HUES64 (cell line): Measurements from ENCODE around the gene FBLN2.
"Not testable (repeated sequence)": the region's sequence is repeated elsewhere in the genome, so short reads cannot be mapped to it uniquely, and the experiment has no call there.

Experiments used
- H3K27ac ChIP-seq: 2 replicates; pipeline ENCODE4 v1.7.0; 2013; ENCODE audit warnings: low read depth, low read length, inconsistent platforms
- H3K27me3 ChIP-seq: 2 replicates; pipeline ENCODE4 v1.6.1; 2013; ENCODE audit warnings: mild to moderate bottlenecking, low read length; ENCODE audit not compliant: insufficient read depth
- H3K36me3 ChIP-seq: 2 replicates; pipeline ENCODE4 v1.6.1; 2013; ENCODE audit warnings: mild to moderate bottlenecking, low read length; ENCODE audit not compliant: insufficient read depth
- H3K4me1 ChIP-seq: 2 replicates; pipeline ENCODE4 v1.6.1; 2013; ENCODE audit warnings: mild to moderate bottlenecking, low read length, moderate library complexity; ENCODE audit not compliant: insufficient read depth
- H3K4me3 ChIP-seq: 2 replicates; pipeline ENCODE4 v1.5.1; 2013; ENCODE audit warnings: mild to moderate bottlenecking, low read length, moderate library complexity
- H3K9ac ChIP-seq: 2 replicates; pipeline ENCODE4 v1.6.1; 2013; ENCODE audit warnings: mild to moderate bottlenecking, low read depth, low read length
- H3K9me3 ChIP-seq: 2 replicates; pipeline ENCODE4 v1.6.1; 2013; ENCODE audit warnings: low read depth, low read length; ENCODE audit not compliant: insufficient read depth
- WGBS: fragments of 150-250, 120-280 bp; methylation state at CpG from one replicate; pipeline ENCODE4 v1.1.7; 2013; ENCODE audit warnings: missing lambda C conversion rate; 5-methylcytosine and 5-hydroxymethylcytosine counted together

Gene FBLN2

GRCh38 chr3:13515786-13516759, 32.9 kb upstream of the FBLN2 start:
- H3K4me1 ChIP-seq = 0 out of 2 replicates have a peak, but pooled peaks cover 3% of the 10 kb centered on the region
- no peak overlapping the region for H3K9ac ChIP-seq
- WGBS = 89% methylated on average over 26 of the region's 26 CpGs
- no peaks in the 10 kb centered on the region for H3K36me3 ChIP-seq
- H3K27me3 ChIP-seq = no peaks in the 10 kb centered on the region
- no peak overlapping the region for H3K27ac ChIP-seq
- H3K9me3 ChIP-seq = no peaks in the 10 kb centered on the region
- H3K4me3 ChIP-seq = no peak overlapping the region

GRCh38 chr3:13516760-13517135, 32.2 kb upstream of the FBLN2 start:
- Histone ChIP-seq H3K9me3 (peaks cover 3% of the 10 kb centered on the region; the same call in 1 of the 2 replicates), H3K4me1 (0 out of 2 replicates have a peak, but pooled peaks cover 3% of the 10 kb centered on the region), H3K4me3 (no peak overlapping the region), H3K27me3 (no peaks in the 10 kb centered on the region), H3K27ac (no peak overlapping the region), H3K36me3 (no peaks in the 10 kb centered on the region), H3K9ac (no peak overlapping the region)
- 98% methylated on average over 9 of the region's 9 CpGs for WGBS

GRCh38 chr3:13517253-13517977, 31.5 kb upstream of the FBLN2 start:
- 88% methylated on average over 18 of the region's 18 CpGs for whole genome bisulfite sequencing
- Histone ChIP-seq H3K4me3 (no peak overlapping the region), H3K9me3 (peaks cover 6% of the 10 kb centered on the region), H3K9ac (no peak overlapping the region), H3K36me3 (no peaks in the 10 kb centered on the region), H3K27ac (no peak overlapping the region), H3K27me3 (no peaks in the 10 kb centered on the region), H3K4me1 (0 out of 2 replicates have a peak, but pooled peaks cover 3% of the 10 kb centered on the region)

GRCh38 chr3:13518516-13518953, 30.4 kb upstream of the FBLN2 start:
- Histone ChIP-seq H3K27ac (no peak overlapping the region), H3K9me3 (peaks cover 6% of the 10 kb centered on the region), H3K9ac (no peak overlapping the region), H3K4me1 (0 out of 2 replicates have a peak, but pooled peaks cover 3% of the 10 kb centered on the region), H3K36me3 (no peaks in the 10 kb centered on the region), H3K4me3 (no peak overlapping the region), H3K27me3 (no peaks in the 10 kb centered on the region)
- WGBS = 95% methylated on average over 15 of the region's 15 CpGs

GRCh38 chr3:13519006-13519791, 29.7 kb upstream of the FBLN2 start:
- Histone ChIP-seq H3K27ac (no peak overlapping the region), H3K4me3 (no peak overlapping the region), H3K4me1 (0 out of 2 replicates have a peak, but pooled peaks cover 3% of the 10 kb centered on the region), H3K9ac (no peak overlapping the region), H3K27me3 (no peaks in the 10 kb centered on the region), H3K9me3 (peaks cover 6% of the 10 kb centered on the region), H3K36me3 (no peaks in the 10 kb centered on the region)
- 88% methylated on average over 19 of the region's 19 CpGs for WGBS

- H3K27me3 ChIP-seq = no peaks in the 10 kb centered on the region
- H3K4me1 ChIP-seq = peaks cover 6% of the 10 kb centered on the region; the same call in 1 of the 2 replicates
- no peak overlapping the region for H3K27ac ChIP-seq
- WGBS = 91% methylated on average over 9 of the region's 9 CpGs
- no peak overlapping the region for H3K9ac ChIP-seq
- H3K9me3 ChIP-seq = peaks cover 6% of the 10 kb centered on the region
- no peaks in the 10 kb centered on the region for H3K36me3 ChIP-seq
- H3K4me3 ChIP-seq = no peak overlapping the region
Measured at GRCh38 chr3:13520326-13520880, 28.5 kb upstream of the FBLN2 start.

GRCh38 chr3:13521309-13521708, 27.6 kb upstream of the FBLN2 start:
- WGBS = 61% methylated on average over 6 of the region's 6 CpGs
- Histone ChIP-seq H3K36me3 (no peaks in the 10 kb centered on the region), H3K4me1 (peaks cover 15% of the 10 kb centered on the region; the same call in 1 of the 2 replicates), H3K27ac (no peak overlapping the region), H3K9ac (no peak overlapping the region), H3K9me3 (peaks cover 6% of the 10 kb centered on the region), H3K4me3 (no peak overlapping the region), H3K27me3 (no peaks in the 10 kb centered on the region)

GRCh38 chr3:13521749-13522148, 27.2 kb upstream of the FBLN2 start:
- H3K27me3 ChIP-seq, H3K9ac ChIP-seq, H3K36me3 ChIP-seq, H3K4me3 ChIP-seq, H3K9me3 ChIP-seq, H3K27ac ChIP-seq: not testable (repeated sequence)
- 84% methylated on average over 2 of the region's 2 CpGs for WGBS
- peaks cover 19% of the 10 kb centered on the region; the same call in 1 of the 2 replicates for H3K4me1 ChIP-seq

GRCh38 chr3:13522236-13522635, 26.7 kb upstream of the FBLN2 start:
- no peak overlapping the region for H3K4me3 ChIP-seq
- no peaks in the 10 kb centered on the region for H3K36me3 ChIP-seq
- 94% methylated on average over 5 of the region's 5 CpGs for WGBS
- peaks cover 6% of the 10 kb centered on the region for H3K9me3 ChIP-seq
- H3K9ac ChIP-seq = no peak overlapping the region
- H3K27me3 ChIP-seq = no peaks in the 10 kb centered on the region
- no peak overlapping the region for H3K27ac ChIP-seq
- peaks cover 19% of the 10 kb centered on the region; the same call in 1 of the 2 replicates for H3K4me1 ChIP-seq

- WGBS = 92% methylated on average over 10 of the region's 10 CpGs
- Histone ChIP-seq H3K27me3 (no peaks in the 10 kb centered on the region), H3K4me3 (no peak overlapping the region), H3K27ac (no peak overlapping the region), H3K9ac (no peak overlapping the region), H3K9me3 (peaks cover 6% of the 10 kb centered on the region), H3K4me1 (peaks cover 22% of the 10 kb centered on the region; the same call in 1 of the 2 replicates), H3K36me3 (no peaks in the 10 kb centered on the region)
Measured at GRCh38 chr3:13524979-13525669, 23.8 kb upstream of the FBLN2 start.
